PC-9 (cell line): ENCODE results near the gene ADAMTS12.

Source experiments
- CTCF ChIP-seq: fragments of 200-600 bp; sonication (generic); conservative IDR thresholded peaks from 2 replicates; pipeline ENCODE4 v1.6.1; 2017; ENCODE audit warnings: mixed run types, antibody characterized with exemption, mild to moderate bottlenecking, moderate library complexity
- EZH2 ChIP-seq: fragments of 200-600 bp; sonication (generic); IDR thresholded peaks from 2 replicates; pipeline ENCODE4 v1.8.0; 2017; ENCODE audit warnings: antibody characterized with exemption, low read depth

GRCh38 chr5:33891446-33891787 lies 373 bp downstream of the ADAMTS12 start:
- TF ChIP-seq CTCF (no peak), EZH2 (no peak)
